ENCODE results near the gene WHRN.

Gene WHRN

GRCh38 chr9:114469091-114469853, 36.0 kb downstream of the WHRN start:
- TF ChIP-seq CTCF (IDR thresholded peaks at IDR 0.05; ENCODE audit: low read depth, low read length) = no peak
- H3K4me1 ChIP-seq = no peaks in the 10 kb centered on the region
- H3K36me3 ChIP-seq = no peaks in the 10 kb centered on the region
- H3K27me3 ChIP-seq = no peaks in the 10 kb centered on the region
- no peak for DNase-seq
- no peaks in the 10 kb centered on the region for H3K9me3 ChIP-seq
- no peak overlapping the region for H3K4me3 ChIP-seq (ENCODE audit: low read depth, low read length)

GRCh38 chr9:114467910-114468309, 37.4 kb downstream of the WHRN start:
- Histone ChIP-seq H3K4me1 (no peaks in the 10 kb centered on the region), H3K27me3 (no peaks in the 10 kb centered on the region; the same call in 1 of the 2 replicates), H3K9me3 (no peaks in the 10 kb centered on the region), H3K36me3 (no peaks in the 10 kb centered on the region), H3K4me3 (ENCODE audit: low read depth, low read length) (no peak overlapping the region)
- DNase-seq = no peak
- no peak for TF ChIP-seq CTCF (IDR thresholded peaks at IDR 0.05; ENCODE audit: low read depth, low read length)

GRCh38 chr9:114467226-114467750, 38.0 kb downstream of the WHRN start:
- Histone ChIP-seq H3K4me3 (ENCODE audit: low read depth, low read length) (no peak overlapping the region), H3K36me3 (no peaks in the 10 kb centered on the region), H3K9me3 (no peaks in the 10 kb centered on the region), H3K4me1 (no peaks in the 10 kb centered on the region), H3K27me3 (no peaks in the 10 kb centered on the region; the same call in 1 of the 2 replicates)
- no peak for DNase-seq
- no peak for TF ChIP-seq CTCF (IDR thresholded peaks at IDR 0.05; ENCODE audit: low read depth, low read length)

GRCh38 chr9:114465906-114466900, 39.1 kb downstream of the WHRN start:
- Histone ChIP-seq H3K27me3 (no peaks in the 10 kb centered on the region; the same call in 1 of the 2 replicates), H3K4me3 (ENCODE audit: low read depth, low read length) (no peak overlapping the region), H3K4me1 (no peaks in the 10 kb centered on the region), H3K36me3 (no peaks in the 10 kb centered on the region), H3K9me3 (no peaks in the 10 kb centered on the region)
- no peak for TF ChIP-seq CTCF (IDR thresholded peaks at IDR 0.05; ENCODE audit: low read depth, low read length)
- no peak for DNase-seq

GRCh38 chr9:114465417-114465816, 39.9 kb downstream of the WHRN start:
- no peak for DNase-seq
- H3K4me1 ChIP-seq = no peaks in the 10 kb centered on the region
- no peaks in the 10 kb centered on the region for H3K36me3 ChIP-seq
- H3K27me3 ChIP-seq = no peaks in the 10 kb centered on the region; the same call in 1 of the 2 replicates
- TF ChIP-seq CTCF (IDR thresholded peaks at IDR 0.05; ENCODE audit: low read depth, low read length) = no peak
- no peak overlapping the region for H3K4me3 ChIP-seq (ENCODE audit: low read depth, low read length)
- no peaks in the 10 kb centered on the region for H3K9me3 ChIP-seq
